HG03457 (cell line): ENCODE measurements around the gene PPP1R14C.

Experiments used
- ATAC-seq: cut with Tn5 transposase; IDR thresholded peaks from one replicate; pipeline ENCODE4 v1.9.1; 2021; ENCODE audit warnings: moderate number of reproducible peaks; ENCODE audit not compliant: unreplicated experiment

PPP1R14C gene

GRCh38 chr6:150142670-150143515, at the start of gene PPP1R14C:
TSS of gene PPP1R14C (plus strand) at chr6:150143044. CDS start at chr6:150143193, 149 bp downstream.
- ATAC-seq: no peak

GRCh38 chr6:150093397-150093796, 49.4 kb upstream of the PPP1R14C start:
- no peak for ATAC-seq

GRCh38 chr6:150098155-150098554, 44.7 kb upstream of the PPP1R14C start:
- ATAC-seq: no peak

GRCh38 chr6:150099546-150099945, 43.3 kb upstream of the PPP1R14C start:
- ATAC-seq: no peak

- no peak for ATAC-seq
These were observed 42.9 kb upstream of the PPP1R14C start for GRCh38 chr6:150099953-150100352.

- no peak for ATAC-seq
These were observed 42.1 kb upstream of the PPP1R14C start for GRCh38 chr6:150100745-150101144.

- ATAC-seq: no peak
These were observed 40.0 kb upstream of the PPP1R14C start for GRCh38 chr6:150102750-150103270.

- no peak for ATAC-seq
These were observed 30.6 kb upstream of the PPP1R14C start for GRCh38 chr6:150112233-150112632.

- ATAC-seq: no peak
These were observed 27.1 kb upstream of the PPP1R14C start for GRCh38 chr6:150115769-150116168.

GRCh38 chr6:150116200-150116800, 26.5 kb upstream of the PPP1R14C start:
- ATAC-seq: no peak

GRCh38 chr6:150118203-150118602, 24.6 kb upstream of the PPP1R14C start:
- ATAC-seq: no peak

- no peak for ATAC-seq
These were observed 24.2 kb upstream of the PPP1R14C start for GRCh38 chr6:150118627-150119026.

GRCh38 chr6:150119173-150119572, 23.7 kb upstream of the PPP1R14C start:
- no peak for ATAC-seq

GRCh38 chr6:150123645-150124044, 19.2 kb upstream of the PPP1R14C start:
- ATAC-seq: no peak

GRCh38 chr6:150124235-150124634, 18.6 kb upstream of the PPP1R14C start:
- ATAC-seq: no peak

GRCh38 chr6:150126641-150127291, 16.1 kb upstream of the PPP1R14C start:
- ATAC-seq: no peak

GRCh38 chr6:150128425-150128824, 14.4 kb upstream of the PPP1R14C start:
- no peak for ATAC-seq

- ATAC-seq: no peak
These were observed 13.0 kb upstream of the PPP1R14C start for GRCh38 chr6:150129616-150130505.

- ATAC-seq: no peak
These were observed 9.2 kb upstream of the PPP1R14C start for GRCh38 chr6:150133686-150134085.

- ATAC-seq: no peak
These were observed 8.4 kb upstream of the PPP1R14C start for GRCh38 chr6:150134280-150134920.
